ENCODE data around the gene DYRK1A.

DNA sequence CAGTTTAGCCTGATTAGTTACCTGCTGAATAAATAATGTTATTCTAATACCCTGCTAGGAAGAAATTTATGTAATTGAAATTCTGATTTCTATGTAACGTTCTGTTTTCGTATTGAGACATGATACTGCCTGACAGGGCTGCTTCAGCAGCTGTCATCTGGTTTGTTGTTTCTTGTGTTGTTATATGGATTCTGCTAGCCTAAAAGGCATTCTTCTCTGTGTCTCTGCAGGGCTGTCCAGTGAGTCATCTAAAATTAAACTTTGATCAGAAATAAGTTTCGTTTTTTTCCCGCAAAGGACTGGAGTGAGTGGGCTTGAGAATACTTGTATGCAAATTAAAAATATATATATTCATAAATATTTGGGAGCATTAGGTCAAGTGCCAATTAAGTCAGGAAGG, 93.0 kb downstream of the DYRK1A start:
- TF ChIP-seq CTCF (IDR thresholded peaks at IDR 0.05) (no peak), POLR2A (IDR thresholded peaks at IDR 0.05) (no peak)

All from heart left ventricle (tissue), 13 donors.